Putamen (tissue), 1 donor: ENCODE data around the gene CNDP2.

Source experiments
- DNase-seq: peaks from one replicate; pipeline ENCODE4 v3.0.0-alpha.2; 2016; ENCODE audit warnings: low spot score

Gene CNDP2

DNA sequence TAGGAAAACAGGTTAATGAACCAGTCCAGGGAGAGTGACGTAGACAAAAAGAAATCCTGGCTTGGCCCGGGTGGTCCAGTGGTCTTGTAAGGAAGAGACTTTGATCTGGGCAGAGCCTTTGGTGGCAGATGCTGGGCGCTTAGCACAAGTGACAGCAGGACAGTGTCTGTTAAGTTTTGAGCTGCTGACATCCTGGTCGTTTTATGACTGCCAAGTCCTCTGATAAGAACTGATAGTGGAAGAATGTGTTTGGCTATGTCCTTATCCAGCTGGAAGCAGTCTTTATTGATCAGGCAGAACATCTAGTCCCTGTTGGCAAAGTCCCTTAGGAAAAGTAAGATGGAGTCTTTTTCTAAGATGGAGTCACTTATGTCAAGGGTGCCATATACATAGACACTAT lies 74.1 kb downstream of the CNDP2 start:
- DNase-seq: no peak

- DNase-seq: no peak
Measured at GRCh38 chr18:74571895-74572680, 75.9 kb downstream of the CNDP2 start.

DNA sequence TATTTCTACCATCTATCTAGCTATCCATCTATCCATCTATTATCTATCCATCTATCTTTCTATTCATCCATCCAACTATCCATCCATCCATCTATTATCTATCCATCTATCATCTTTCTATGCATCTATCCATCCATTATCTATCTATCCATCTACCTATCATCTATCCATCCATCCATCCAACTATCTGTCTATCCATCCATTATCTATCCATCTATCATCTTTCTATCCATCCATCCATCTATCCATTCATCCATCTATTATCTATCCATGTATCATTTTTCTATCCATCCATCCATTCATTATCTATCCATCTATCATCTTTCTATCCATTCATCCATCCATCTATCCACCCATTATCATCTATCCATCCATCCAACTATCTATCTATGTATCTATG lies 76.9 kb downstream of the CNDP2 start:
- no peak for DNase-seq
